ENCODE results near the gene RBM20.

DNA sequence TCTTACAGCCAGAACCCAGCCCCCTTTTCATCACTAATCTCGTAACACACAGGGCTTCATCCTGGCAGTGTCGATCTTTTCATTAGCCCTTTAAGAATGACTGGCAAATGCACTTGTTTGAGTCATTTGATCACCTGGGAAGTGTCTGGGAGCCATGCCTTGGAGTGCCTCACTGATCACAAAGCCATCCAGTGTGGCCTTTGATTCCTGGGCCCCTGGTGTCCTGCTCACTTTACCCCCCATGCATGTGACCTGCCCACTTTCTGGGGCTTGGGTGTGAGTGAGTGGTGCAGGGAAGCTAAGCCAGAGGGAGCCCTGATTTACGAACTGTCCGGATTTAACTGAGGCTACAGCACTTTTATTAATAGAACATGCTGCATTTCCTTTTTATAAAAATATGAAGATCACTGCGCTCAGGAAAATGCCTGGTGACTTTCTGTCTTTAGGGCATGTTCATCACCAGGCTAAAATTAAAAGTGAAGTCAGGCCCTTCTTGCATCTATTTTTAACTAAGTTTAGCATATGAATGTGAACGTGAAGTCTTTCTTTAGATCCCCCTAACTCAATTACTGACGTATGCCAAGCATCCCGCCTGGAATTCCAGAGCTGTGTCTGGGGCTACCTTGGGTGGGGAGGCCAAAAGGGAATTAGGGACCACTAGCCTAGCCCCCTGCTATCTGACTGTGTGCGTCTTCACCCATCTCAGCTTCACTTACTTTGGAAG, 23.6 kb downstream of the RBM20 start:
- TF ChIP-seq, protein P1, sequence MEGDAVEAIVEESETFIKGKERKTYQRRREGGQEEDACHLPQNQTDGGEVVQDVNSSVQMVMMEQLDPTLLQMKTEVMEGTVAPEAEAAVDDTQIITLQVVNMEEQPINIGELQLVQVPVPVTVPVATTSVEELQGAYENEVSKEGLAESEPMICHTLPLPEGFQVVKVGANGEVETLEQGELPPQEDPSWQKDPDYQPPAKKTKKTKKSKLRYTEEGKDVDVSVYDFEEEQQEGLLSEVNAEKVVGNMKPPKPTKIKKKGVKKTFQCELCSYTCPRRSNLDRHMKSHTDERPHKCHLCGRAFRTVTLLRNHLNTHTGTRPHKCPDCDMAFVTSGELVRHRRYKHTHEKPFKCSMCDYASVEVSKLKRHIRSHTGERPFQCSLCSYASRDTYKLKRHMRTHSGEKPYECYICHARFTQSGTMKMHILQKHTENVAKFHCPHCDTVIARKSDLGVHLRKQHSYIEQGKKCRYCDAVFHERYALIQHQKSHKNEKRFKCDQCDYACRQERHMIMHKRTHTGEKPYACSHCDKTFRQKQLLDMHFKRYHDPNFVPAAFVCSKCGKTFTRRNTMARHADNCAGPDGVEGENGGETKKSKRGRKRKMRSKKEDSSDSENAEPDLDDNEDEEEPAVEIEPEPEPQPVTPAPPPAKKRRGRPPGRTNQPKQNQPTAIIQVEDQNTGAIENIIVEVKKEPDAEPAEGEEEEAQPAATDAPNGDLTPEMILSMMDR (IDR thresholded peaks at IDR 0.05; ENCODE audit: insufficient read depth, low read length): no peak
- TF ChIP-seq POLR2AphosphoS5 (IDR thresholded peaks at IDR 0.05; ENCODE audit: low read depth): no peak
- TF ChIP-seq, protein P2, sequence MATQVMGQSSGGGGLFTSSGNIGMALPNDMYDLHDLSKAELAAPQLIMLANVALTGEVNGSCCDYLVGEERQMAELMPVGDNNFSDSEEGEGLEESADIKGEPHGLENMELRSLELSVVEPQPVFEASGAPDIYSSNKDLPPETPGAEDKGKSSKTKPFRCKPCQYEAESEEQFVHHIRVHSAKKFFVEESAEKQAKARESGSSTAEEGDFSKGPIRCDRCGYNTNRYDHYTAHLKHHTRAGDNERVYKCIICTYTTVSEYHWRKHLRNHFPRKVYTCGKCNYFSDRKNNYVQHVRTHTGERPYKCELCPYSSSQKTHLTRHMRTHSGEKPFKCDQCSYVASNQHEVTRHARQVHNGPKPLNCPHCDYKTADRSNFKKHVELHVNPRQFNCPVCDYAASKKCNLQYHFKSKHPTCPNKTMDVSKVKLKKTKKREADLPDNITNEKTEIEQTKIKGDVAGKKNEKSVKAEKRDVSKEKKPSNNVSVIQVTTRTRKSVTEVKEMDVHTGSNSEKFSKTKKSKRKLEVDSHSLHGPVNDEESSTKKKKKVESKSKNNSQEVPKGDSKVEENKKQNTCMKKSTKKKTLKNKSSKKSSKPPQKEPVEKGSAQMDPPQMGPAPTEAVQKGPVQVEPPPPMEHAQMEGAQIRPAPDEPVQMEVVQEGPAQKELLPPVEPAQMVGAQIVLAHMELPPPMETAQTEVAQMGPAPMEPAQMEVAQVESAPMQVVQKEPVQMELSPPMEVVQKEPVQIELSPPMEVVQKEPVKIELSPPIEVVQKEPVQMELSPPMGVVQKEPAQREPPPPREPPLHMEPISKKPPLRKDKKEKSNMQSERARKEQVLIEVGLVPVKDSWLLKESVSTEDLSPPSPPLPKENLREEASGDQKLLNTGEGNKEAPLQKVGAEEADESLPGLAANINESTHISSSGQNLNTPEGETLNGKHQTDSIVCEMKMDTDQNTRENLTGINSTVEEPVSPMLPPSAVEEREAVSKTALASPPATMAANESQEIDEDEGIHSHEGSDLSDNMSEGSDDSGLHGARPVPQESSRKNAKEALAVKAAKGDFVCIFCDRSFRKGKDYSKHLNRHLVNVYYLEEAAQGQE (IDR thresholded peaks at IDR 0.05; ENCODE audit: insufficient replicate concordance, low read depth): no peak
- TF ChIP-seq GABPA (IDR thresholded peaks at IDR 0.05; ENCODE audit: low read depth): no peak
- no peak for TF ChIP-seq SPI1 (IDR thresholded peaks at IDR 0.05; ENCODE audit: borderline replicate concordance, low read depth)
